Nucleus accumbens (tissue), 56 donors: ENCODE measurements around the gene UBQLNL.

Experiments
- DNase-seq, 56 donors: peaks; one replicate each; lab custom pipeline; 2025; lab: John Stamatoyannopoulos, UW

The UBQLNL gene, protein sequence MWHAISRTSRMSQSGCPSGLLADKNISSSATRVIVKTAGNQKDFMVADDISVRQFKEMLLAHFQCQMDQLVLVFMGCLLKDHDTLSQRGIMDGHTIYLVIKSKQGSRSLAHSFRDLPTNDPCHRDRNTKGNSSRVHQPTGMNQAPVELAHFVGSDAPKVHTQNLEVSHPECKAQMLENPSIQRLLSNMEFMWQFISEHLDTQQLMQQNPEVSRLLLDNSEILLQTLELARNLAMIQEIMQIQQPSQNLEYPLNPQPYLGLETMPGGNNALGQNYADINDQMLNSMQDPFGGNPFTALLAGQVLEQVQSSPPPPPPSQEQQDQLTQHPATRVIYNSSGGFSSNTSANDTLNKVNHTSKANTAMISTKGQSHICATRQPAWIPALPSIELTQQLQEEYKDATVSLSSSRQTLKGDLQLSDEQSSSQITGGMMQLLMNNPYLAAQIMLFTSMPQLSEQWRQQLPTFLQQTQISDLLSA

DNA sequence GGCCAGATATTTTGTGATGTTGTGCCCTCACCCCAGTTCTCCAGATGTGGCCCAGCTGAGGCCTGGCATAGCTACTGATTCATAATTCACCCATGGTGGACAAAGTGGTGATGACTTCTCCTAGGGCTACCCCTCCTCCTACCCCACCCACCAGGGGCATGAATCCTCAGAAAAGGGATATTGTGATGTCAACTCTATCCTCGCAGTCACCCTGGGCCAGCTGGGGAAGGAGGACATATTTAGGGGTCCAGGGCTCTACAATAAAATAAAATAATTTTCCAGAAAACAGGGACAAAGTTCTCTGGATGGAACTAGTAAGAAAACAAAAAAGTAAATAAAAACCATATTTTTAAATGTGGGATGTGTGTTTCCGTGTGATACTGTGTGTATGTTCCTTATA lies at the start of gene UBQLNL:
Gene UBQLNL (minus strand): TSS at position 101 of the 400 bp plus-strand sequence. CDS start 258 bp downstream, outside the sequence.
- DNase-seq: no peak

DNA sequence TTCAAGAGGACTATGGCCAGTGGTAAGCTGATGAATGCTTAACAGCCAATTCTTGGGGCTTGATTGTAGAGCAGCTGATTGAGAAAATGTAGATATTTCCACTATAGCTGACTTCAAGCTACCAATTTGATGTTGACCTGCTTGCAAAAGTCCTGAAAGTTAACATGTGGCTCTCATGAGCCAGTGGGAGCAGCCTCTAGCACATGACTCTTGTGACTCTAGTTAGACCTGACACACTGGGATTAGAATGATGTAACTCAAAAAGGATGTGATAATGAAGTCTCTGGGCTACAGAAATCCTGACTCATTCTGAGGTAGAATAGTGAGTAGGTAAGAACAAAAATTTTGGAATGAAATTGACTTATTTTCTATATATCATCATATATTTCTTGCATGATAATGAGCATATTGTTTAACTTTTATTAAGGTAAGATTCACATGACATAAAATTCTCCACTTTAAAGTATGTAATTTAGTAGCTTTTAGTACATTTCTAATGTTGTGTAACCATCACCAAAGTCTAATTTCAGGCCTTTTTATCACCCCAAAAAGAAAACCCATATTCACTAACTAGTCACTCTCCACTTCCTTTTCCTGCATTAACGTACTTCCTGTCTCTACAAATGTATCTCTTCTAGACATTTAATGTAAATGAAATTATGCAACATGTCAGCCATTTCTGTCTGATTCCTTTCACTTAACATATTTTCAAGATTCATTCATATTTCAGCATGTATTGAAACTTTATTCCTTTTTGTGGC lies 47.9 kb upstream of the UBQLNL start:
- DNase-seq: no peak

DNA sequence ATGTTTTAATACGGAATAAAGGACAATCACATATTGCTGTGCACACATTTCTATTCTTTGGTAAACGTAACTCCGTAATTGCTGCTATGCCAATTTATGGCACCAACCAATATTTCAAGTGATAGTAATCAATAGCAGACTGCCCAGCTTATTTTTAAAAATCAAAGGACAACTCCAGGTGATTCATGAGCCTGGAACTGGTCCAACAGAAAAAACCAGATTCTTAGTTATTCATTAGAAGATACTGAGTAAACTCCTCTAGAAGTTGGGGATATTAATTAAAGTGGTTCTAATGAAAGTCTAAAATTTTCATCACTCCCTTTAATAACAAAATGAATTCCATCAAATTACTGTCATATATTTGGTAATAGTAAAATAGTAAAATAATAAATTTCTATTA lies 41.3 kb upstream of the UBQLNL start:
- no peak for DNase-seq

DNA sequence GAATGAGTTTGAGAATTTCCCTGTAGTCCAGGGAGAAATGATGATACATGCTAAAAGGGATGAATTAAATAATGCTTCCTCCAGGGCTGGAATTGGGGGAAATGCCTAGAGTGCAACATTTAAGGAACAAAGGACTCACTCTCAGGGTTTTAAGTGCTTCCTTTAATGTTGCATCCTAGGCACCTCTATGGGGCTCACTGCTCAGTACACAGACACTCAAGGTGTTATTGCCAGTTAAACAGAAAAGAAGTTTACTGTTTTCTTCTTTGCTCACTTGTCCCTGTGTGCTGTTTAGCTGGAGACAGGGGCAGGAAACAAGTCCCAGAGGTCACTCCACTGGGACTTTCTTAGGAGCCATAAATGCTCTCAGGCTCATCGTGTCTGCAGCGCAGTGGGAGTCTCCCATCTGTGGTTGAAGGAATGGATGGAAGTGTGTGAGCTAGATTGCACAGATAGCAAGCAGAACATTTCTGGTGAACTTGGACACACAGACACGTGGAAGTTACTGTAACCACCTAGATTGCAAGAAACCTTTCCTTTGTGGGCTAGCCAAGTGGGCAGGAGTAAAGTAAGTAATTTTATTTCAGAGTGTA lies 40.2 kb upstream of the UBQLNL start:
- no peak for DNase-seq

DNA sequence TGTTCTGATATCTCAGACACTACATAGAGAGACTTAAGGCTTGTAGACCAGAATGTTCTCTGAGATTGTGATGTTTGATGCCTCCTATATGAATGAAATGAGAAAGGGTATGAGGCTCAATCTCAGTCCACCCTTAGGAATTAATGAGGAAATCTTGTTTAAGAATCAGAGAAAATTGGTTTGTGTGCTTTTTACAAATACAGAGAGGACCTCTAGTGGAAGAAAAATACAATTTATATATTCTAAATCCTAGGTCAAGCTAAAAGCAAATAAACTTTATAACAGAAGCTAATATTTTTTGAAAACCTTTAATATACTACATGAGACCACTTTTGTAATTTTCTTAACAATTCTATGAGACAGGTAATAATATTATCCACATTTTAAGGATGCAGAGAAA lies 36.8 kb upstream of the UBQLNL start:
- DNase-seq: no peak

DNA sequence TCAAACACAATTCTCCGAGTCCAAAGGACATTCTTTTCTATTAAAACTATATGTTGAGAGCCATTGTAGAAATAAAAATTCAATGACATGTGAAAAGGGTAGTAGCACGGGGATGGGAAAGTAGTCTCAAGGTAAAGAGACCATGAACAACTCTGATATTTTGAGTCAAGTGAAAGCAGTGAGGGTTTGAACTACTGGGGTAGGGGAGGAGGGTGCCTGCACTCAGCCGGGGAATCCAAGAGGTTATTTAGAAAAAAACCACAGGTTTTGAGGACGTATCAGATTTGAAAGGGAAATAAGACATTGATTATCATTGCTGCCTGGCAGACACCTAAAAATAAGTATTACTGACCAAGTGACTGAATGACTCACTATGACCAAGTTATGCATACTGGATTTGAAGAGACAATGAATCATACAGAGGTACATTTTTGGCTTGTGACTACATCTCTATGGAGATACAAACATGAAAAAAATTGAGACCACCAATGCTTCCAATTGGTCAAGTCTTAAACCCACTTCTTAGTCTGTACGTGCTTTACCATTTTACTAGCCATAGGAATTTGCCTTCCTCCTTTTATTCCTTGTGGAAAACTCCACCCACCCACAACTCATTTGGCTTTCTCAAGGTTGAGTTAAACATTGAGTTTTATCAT lies 34.1 kb upstream of the UBQLNL start:
- no peak for DNase-seq

DNA sequence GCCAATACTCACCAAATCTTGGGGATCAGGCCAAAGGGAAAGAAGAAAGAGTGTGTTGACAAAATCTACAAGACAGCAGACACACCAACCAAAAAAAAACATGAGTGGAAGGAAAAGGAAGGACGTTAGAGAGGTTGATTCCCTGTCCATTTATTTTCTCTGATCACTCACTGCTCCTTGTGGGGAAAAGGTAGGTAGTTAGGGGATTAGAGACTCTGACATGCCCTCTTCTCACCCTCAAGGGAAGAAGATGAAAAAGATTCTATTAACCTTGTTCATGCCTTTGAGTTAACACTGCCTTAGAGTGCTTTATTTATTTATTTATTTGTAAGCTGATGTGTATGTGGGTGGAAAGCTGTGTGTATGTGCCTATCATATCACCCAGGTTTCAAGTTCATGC lies 31.9 kb upstream of the UBQLNL start, which contains the start of gene OR52H1:
Gene OR52H1 (minus strand): TSS at position 101 of the 400 bp plus-strand sequence. CDS start 3,035 bp downstream, outside the sequence.
- no peak for DNase-seq

DNA sequence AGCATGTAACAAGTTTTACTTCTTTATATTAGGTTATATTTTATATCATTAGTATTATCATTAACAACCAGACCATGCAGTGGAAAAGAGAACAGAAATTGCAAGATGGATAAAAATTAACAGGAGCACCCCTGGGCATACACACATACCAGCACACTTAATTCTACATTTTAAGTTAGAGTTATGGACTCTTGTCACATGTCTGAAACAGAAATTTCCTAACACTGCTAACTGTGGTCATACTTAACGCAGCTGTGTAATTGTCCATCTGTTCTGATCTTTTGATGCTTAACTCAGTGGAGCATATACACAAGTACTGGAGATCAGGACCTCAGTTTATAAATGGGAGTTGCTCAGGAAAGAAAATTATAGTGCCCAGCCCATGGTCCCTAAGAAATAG lies 31.5 kb upstream of the UBQLNL start:
- DNase-seq: no peak

DNA sequence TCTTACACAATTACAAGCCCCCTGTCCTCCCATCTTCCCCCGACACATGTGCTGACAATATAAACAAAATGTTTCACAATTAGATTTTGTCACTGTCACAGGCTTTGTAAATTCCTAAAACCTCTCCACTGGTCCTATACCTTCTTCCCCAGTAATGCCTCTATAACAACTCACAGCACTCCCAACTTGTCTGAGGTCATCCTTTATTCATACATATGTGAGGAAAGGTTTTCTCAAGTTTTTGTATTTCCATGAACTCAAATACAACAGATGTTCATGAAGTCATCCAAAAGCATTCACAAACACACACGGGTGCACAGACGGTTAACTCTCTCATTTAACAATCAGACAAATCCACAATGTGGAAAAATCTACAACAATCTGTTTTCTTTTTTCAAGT lies 30.0 kb upstream of the UBQLNL start:
- DNase-seq: no peak

DNA sequence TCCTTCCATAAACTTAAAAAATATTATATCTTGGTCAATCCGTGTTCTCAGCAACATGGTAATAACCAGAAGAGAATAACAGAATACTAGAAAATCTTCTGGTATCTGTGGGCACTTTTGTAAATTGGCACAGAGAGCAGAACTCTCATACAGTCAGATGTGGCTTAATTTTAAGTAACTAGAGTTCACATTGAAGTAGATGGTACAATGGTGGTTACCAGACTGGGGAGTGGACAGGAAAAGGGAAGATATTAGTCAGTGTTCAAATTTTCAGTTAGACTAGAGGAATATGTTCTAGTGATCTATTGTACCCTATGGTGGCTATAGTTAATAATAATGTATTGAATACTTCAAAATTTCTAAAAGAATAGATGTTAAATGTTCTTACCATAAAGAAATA lies 24.9 kb upstream of the UBQLNL start:
- no peak for DNase-seq

DNA sequence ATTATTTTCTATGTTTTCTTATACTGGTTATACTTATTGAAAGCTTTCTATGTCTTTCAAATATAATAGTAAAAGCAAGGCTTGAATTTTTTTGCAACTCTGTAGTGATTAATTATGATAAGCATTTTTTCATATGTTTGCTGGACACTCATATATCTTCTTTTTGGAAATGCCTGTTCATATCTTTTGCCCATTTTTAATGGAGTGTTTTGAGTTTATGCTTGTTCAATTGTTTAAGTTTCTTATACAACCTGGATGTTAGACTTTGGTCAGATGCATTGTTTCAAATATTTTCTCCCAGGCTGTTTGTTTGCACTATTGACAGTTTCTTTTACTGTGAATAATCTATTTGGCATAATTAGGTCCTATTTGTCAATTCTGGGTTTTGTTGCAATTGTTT lies 20.0 kb upstream of the UBQLNL start:
- no peak for DNase-seq

DNA sequence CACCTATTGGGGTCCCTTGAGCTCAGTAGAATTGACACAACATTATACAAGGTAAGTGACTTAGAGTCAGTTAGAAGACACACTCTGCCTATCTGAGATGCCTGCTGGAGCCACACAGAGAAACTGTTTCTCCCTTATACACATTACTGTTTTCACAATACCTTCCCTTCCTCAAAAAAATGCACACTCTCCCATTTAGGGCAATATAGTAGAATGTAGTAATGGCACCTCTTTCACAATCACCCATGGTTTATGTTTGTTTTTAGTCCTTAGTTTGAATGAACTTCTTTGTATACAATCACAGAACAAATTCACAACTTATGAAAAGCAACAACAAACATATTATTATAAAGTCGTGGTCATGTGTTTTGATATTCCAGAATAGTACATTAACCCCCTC lies 17.5 kb upstream of the UBQLNL start:
- DNase-seq: no peak

DNA sequence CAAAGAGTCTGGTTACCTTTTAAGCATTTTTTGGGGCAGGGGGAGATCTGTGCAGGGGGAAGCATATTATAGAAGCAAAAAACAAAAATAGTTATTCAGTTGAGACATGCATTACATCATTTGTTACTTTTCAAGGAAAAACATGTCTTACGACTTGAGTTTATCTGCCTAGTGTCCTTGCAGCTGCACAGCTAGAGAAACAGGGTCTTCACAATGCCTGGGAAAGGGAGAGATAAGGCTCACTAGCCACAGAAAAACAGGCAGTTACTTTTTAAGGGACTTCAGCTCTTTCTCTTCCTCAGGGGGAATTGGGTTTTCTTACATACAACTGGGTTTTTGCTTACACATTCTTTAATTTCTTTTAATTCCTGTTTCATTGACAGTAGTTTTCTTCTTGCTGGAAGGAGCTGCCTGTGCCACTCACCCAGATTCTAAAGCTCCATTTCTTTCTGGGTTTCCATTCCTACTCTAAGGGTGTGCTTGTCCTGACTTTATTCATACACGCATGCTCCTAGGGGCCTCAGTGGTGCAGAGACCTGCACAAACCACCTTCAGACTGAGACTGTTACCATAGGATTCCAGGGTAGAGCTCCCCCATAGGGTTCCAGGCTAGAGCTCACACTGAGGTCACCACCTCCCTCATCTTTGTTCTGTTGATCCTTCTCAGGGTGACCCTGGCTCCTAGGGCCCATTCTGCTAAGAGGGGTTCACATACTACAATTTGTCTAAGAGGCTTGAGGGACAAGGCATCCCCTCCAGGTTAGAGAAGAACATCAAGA lies 14.7 kb upstream of the UBQLNL start:
- no peak for DNase-seq

DNA sequence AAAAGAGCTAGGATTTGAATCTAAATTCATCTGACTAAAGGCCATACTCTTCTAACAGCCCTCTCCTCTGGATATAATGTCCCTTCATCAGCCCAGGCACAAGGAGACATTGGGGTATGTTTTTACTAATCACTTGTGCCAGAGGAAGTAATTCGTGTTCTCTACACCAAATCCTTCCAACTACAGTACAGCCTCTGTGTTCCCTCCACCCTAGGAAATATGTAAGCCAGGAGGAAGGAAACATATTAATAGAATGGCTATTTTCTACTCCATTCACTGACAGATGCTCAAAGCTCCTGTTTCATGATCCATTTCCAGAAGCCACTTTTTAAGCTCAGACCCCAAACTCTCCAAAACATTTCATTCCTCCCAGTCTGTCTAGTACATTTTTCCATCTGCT lies 12.0 kb upstream of the UBQLNL start:
- DNase-seq: no peak

DNA sequence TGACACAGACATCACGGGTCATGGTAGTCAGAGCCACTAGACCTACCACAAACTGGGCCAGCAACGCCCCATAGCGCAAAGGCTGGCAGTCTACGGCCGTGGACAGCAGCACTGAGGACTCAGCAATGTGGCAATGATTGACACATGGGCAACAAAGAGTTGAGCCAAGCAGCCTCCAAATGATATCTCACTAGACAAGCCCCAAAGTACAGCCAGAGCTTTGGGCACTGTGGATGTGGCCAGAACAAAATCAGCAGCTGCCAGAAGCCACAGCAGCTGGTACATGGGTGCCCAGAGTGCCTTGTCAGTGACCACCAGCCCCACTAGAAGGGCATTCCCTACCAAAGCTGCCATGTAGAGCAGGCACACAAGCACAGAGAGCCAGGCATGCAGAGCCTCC lies 11.2 kb upstream of the UBQLNL start:
- no peak for DNase-seq

DNA sequence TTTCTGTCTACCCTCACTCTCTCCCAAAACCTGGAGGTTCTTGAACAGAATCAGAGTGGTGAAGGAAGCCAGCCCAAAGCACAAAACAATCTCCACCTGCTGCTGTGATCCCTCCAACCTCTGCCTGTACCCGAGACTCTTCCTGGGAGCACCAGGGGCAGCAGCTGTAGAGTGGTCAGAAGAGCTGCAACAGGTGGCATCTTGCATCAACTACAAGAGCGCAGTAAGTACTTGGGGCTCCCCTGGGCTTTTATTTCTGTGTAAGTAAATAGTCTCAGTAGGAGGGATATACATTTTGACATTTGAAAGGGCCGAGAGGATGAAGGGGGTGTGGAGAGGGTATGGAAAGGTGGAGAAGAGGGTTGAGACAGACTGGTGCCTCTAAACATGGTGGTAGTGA lies 8.3 kb upstream of the UBQLNL start:
- DNase-seq: no peak

DNA sequence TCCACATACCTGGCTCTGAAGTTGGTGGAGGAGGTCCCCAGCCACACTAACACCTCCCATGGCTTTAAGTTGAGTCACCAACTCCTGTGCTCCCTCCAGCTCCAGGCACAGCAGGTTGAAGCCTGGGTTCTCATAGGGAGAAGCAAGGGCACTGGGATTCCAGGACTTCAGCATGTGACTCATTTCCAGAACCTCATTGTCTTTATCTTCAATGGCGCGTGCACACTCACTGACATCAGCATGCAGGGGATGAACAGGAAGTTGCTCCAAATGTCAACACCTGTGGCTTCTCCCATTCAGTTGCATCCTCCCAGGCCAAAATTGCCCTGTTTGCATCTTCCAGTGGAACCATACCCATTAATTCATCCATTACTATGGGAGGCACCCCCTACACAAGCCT lies 5.8 kb upstream of the UBQLNL start:
- DNase-seq: no peak

DNA sequence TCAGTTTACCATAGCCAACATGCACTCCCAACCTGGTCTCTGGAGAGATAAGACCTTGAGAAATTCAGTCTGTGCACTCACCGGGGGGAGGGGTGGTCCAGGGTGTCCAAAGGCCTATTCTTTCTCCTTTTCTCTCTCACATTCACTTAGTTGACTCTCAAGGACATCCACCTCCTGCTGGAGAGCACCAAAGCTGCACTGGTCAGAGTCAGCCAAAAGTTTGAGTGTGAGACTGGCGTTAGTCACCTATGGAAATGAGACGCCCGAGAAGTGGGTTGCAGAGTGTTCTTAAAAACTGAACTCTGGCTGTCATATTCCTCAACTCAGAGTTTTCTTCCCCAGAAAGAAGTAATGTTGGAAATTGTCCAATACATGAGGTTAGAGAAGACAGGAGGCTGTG lies 5.0 kb upstream of the UBQLNL start:
- DNase-seq: no peak

DNA sequence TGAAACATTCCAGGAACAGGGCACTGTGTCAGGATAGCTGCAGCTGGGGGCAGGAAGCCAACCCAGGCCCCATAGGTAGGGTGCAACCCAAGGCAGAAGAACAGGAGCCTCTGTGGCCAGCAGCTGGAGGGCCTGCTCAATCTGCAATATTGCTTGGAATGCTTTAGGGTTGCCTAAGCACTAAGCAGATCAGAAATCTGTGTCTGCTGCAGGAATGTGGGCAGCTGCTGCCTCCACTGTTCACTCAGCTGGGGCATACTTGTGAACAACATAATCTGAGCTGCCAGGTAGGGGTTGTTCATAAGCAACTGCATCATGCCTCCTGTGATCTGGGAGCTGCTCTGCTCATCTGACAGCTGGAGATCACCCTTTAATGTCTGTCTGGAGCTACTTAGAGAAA lies 1.7 kb downstream of the UBQLNL start:
- DNase-seq: no peak

DNA sequence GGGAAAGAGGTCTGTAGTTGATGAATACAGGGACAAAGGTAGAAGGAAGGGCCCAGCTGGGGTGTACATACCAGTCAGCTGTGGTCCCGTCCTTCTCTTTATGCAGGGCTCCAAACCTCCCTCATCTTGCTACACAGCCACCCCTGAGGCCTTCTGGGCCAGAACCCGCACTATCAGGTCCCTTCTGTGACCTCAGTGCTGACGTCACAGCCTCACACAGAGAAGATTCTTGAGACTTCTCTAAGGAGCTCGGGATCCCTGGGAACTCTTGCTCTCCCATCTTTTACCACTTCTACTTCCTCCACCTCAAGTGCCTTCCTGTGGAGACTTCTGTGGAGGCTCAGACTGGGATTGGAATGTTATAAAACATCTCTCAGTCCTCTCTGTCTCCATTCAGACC lies 6.7 kb downstream of the UBQLNL start, which contains the start of gene UBQLN3:
Gene UBQLN3 (minus strand): TSS at position 155 of the 400 bp plus-strand sequence. CDS start 399 bp downstream, outside the sequence.
- DNase-seq: no peak
